Muscle layer of duodenum (tissue), 2 donors: ENCODE measurements around the gene IL10.
"Not testable (repeated sequence)": the region's sequence is repeated elsewhere in the genome, so short reads cannot be mapped to it uniquely, and the experiment has no call there.

ENCODE experiments used
- H3K27ac ChIP-seq: one replicate; pipeline ENCODE4 v1.7.0; 2013; ENCODE audit warnings: mild to moderate bottlenecking, low read length
- H3K27me3 ChIP-seq: one replicate; pipeline ENCODE4 v1.7.0; 2013; ENCODE audit warnings: low read depth, mild to moderate bottlenecking, control low read depth, low read length
- H3K36me3 ChIP-seq, 2 donors: one replicate each; pipeline ENCODE4 v1.7.0; 2013; ENCODE audit warnings: low read length in 2 of 2, control low read depth in 1 of 2, mild to moderate bottlenecking in 1 of 2; ENCODE audit not compliant: insufficient read depth in 2 of 2, control insufficient read depth in 1 of 2
- H3K4me1 ChIP-seq, 2 donors: one replicate each; pipeline ENCODE4 v1.7.0; 2013; ENCODE audit warnings: low read length in 2 of 2, mild to moderate bottlenecking in 2 of 2, control low read depth in 1 of 2, moderate library complexity in 1 of 2; ENCODE audit not compliant: insufficient read depth in 2 of 2, control insufficient read depth in 1 of 2
- H3K4me3 ChIP-seq, 2 donors: one replicate each; pipeline ENCODE4 v1.7.0; 2013; ENCODE audit warnings: low read length in 2 of 2, low read depth in 1 of 2, mild to moderate bottlenecking in 1 of 2
- H3K9me3 ChIP-seq, 2 donors: one replicate each; pipeline ENCODE4 v1.7.0; 2013; ENCODE audit warnings: low read length in 2 of 2, control low read depth in 1 of 2, mild to moderate bottlenecking in 1 of 2; ENCODE audit not compliant: control insufficient read depth in 1 of 2
- donor health status: healthy.

The IL10 gene

DNA sequence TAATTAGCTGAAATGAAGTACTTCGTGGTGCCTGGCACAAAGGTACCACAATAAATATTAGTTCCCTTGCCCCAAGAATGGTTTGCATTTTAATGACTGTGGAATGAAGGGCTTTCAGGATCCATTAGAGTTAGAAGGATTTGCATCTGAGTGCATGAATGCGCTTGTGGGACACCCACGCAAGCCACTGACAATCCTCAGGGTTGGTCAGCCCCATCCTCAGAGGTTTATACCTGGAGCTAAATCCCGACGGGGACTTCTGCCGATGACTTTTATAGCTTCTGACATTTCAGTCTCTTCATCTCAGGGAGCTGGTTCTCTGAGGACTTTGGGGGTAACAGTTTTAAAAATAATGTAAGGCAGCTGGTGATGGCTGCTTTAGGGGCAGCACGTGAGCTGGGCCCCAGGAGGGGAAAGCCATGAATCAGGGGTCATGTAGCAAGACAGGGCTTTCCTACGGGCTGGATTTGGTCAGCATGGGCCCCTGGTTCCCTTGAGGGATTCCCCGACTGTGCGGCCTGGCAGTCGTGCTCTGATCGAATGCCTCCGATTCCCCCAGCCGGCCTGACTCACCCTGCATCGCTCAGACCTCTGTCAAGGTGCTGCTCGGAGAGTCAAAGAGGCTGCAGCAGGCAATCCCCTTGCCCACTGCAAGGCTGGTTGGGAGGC lies 20.8 kb upstream of the IL10 start:
- Histone ChIP-seq H3K27ac (no peak overlapping the region), H3K4me3 (no peak overlapping the region), H3K9me3 (no peaks in the 10 kb centered on the region), H3K27me3 (no peaks in the 10 kb centered on the region), H3K4me1 (no peaks in the 10 kb centered on the region), H3K36me3 (no peaks in the 10 kb centered on the region)

DNA sequence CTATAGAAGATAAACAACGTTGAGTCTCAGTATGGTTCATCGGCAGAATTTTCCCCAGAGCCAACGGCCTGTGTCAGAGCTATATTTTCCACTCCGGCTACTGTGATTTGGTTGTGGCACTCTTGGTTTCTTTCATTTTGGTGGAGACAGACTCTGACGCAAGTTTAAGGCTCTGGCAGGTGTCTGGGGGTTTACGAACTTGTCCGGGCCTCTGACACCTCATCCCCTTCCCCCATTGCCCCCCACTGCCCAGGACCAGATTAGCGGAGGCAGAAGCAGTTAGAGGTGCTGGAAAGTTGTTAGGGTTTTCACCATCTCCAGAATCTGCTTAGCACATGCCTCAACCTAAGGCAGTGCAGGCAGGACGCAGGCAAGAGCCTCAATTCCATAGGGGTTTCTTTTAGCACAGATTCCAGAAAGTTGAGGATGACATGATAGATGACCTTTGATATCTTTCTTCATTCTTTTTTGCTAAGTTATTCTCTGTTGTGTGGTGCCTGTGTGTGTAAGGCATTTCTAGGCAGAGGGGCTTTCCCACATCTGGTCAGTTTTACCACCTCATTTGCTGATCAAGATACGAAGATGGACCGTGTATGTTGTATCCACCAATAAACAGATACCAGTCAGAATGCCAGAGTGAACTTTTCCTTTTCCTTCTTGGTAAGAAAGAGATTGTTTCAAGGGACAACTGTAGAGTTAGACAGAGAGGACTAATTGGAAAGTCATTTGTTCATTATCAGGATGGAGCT lies 18.4 kb upstream of the IL10 start:
- H3K36me3 ChIP-seq: no peaks in the 10 kb centered on the region
- no peak overlapping the region for H3K4me3 ChIP-seq
- no peaks in the 10 kb centered on the region for H3K9me3 ChIP-seq
- H3K27ac ChIP-seq: no peak overlapping the region
- H3K27me3 ChIP-seq: no peaks in the 10 kb centered on the region
- no peaks in the 10 kb centered on the region for H3K4me1 ChIP-seq

DNA sequence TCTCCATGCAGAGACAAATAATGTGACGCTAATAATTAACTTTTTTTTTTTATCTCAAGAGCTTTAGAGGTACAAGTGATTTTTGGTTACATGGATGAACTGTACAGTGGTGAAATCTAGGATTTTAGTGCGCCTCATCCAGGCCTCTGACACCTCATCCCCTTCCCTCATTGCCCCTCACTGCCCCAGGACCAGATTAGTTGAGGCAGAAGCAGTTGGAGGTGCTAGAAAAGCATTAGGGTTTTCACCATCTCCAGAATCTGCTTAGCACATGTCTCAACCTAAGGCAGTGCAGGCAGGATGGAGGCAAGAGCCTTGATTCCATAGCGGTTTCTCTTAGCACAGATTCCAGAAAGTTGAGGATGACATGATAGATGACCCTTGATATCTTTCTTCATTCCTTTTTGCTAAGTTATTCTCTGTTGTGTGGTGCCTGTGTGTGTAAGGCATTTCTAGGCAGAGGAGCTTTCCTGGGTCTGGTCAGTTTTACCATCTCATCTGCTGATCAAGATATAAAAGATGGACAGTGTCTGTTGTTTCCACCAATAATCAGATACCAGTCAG lies 16.3 kb upstream of the IL10 start:
- no peaks in the 10 kb centered on the region for H3K9me3 ChIP-seq
- H3K27ac ChIP-seq: no peak overlapping the region
- no peak overlapping the region for H3K4me3 ChIP-seq
- H3K36me3 ChIP-seq: no peaks in the 10 kb centered on the region
- H3K27me3 ChIP-seq: no peaks in the 10 kb centered on the region
- no peaks in the 10 kb centered on the region for H3K4me1 ChIP-seq

DNA sequence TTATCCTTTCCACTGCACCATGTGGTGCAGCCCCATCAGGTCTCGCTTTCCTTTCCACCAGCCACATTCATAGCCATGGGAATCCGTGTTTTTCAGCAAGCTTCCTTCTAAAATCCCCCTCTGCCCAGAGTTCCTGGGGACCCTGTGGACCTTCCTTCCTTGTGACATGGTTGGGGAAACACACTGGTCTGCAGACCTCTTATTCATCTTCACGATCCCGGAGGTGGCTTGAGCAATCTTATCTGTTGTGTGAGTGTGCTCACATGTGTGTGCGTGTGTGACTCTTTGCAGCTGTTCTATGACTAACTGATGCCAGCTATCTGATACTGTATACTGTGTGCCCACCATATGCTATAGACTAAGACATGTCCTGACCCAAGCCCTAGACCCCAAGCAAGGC lies 15.6 kb upstream of the IL10 start:
- Histone ChIP-seq H3K27me3 (no peaks in the 10 kb centered on the region), H3K4me3 (no peak overlapping the region), H3K4me1 (no peaks in the 10 kb centered on the region), H3K36me3 (no peaks in the 10 kb centered on the region), H3K9me3 (no peaks in the 10 kb centered on the region), H3K27ac (no peak overlapping the region)

DNA sequence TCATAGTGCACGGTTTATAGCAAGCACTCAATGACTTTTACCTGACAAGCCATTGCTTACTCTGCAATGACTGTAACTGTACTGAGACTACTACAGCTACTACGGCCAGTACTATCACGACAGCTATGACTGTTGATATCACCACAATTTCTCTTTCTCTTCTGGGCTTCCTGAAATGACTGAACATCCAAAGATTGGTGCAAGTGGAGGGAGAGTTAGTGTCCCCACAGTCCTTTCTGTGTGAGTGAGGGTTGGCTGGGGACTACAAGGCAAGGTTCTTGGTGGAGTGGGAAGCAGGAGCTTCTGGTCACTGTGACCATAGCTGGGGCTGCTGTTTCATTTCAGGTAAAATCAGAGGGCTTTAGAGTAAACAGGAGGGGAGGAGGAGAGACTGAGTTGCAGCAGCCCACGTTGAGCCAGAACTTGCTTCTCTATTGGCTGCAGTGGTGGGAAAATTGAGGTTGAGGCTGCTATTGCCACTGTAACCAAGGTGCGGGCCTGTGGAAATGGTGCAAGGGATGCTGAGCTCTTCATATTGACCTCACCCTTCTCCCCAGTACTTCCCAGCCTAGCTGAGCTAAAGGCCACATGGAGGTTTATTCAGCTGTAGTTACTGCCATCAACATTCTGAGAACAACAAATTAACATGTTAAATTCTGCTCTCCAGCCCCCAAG lies 14.1 kb upstream of the IL10 start:
- H3K27me3 ChIP-seq: no peaks in the 10 kb centered on the region
- no peak overlapping the region for H3K27ac ChIP-seq
- H3K9me3 ChIP-seq: no peaks in the 10 kb centered on the region
- no peak overlapping the region for H3K4me3 ChIP-seq
- H3K36me3 ChIP-seq: no peaks in the 10 kb centered on the region
- H3K4me1 ChIP-seq: no peaks in the 10 kb centered on the region

DNA sequence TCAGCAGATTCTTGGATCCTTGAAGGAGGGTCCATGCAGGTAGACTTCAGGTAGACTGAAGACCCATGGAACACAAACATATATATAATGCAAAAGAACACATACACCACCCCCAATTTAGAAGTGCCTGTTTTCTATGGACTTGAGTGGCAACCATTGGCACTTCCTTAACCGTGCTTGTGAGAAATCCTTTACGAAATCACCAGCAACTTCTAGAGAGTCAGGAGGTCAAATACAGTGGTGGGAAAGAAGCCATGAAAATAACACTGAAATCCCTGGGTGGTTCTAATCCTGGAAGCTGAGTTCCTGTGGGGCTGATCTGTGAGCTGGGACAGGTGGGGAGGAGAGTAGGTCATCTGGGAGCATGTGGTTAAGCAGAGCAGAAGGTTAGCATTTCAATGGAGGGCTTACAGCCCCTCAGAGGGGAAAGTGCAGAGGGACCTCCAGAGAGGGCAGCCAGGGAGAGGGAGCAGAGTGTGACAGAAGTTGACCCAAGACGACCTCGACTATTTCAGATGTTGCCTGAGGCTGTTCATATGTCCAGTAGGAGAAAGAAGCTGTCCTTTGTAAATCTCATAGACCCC lies 13.0 kb upstream of the IL10 start:
- Histone ChIP-seq H3K36me3 (no peaks in the 10 kb centered on the region), H3K27ac (no peak overlapping the region), H3K27me3 (no peaks in the 10 kb centered on the region), H3K9me3 (no peaks in the 10 kb centered on the region), H3K4me1 (no peaks in the 10 kb centered on the region), H3K4me3 (no peak overlapping the region)

DNA sequence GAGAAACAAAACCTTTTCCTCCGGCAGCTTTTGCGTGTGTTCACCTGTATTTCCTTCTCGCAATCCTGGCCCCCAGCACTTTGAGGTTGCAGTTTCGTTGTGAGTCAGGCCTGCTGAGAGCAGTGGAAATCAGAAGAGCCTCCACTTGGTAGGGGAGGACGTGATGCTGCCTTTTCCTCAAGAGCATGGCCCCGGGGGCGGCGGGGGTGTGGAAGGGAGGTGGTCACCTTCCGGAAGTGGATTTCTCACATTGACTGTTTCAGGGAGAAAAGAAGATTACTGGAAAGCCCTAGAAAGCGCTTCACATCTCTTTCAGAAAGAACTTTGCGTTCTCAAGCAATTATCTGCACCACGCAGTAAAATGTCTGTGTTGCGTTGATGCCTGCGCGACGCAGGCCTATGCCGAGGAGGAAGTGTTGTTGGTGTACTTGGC lies 12.2 kb upstream of the IL10 start:
- Histone ChIP-seq H3K27ac (no peak overlapping the region), H3K27me3 (no peaks in the 10 kb centered on the region), H3K36me3 (no peaks in the 10 kb centered on the region), H3K4me3 (no peak overlapping the region), H3K4me1 (no peaks in the 10 kb centered on the region), H3K9me3 (no peaks in the 10 kb centered on the region)

DNA sequence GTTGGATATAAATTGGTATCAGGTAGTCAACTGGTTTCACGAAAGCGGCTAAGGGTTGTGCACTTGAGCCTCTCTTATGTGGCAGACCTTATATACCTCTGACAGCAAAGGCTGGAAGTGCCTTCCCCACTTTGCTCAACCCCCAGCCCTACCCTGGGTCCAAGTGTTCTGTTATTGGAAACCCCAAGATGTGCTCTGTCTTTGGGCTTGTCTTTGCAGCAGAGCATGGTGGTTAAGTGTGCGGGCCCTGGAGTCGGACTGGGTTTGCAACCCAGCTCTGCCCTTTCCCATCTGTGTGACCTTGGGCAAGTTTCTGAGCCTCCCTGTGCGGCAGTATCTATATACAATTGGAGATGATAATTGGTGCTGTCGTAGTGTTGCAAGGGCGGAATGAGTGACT lies 11.2 kb upstream of the IL10 start:
- Histone ChIP-seq H3K36me3 (no peaks in the 10 kb centered on the region), H3K27me3 (no peaks in the 10 kb centered on the region), H3K4me3 (no peak overlapping the region), H3K9me3 (no peaks in the 10 kb centered on the region), H3K27ac (no peak overlapping the region), H3K4me1 (no peaks in the 10 kb centered on the region)

DNA sequence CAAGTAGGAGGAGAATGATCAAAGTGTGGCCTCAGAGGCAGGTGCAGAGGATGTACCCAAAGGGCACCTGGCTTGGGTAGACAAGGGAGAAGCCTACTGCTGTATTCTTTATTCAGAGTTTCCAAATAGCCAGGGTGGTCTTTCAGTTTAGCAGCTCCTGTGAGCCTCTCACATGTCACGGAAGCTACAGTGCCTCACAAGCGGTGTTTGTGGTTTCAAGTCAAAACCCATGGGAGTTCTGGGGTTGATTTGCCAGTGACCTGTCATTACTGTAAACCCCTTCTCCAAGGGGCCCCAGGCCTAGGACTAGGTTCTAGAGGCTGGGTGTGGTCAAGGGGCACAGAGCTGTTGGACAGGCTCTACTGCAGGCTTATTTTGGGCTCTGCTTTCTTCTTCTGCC lies 10.2 kb upstream of the IL10 start:
- Histone ChIP-seq H3K27ac (no peak overlapping the region), H3K9me3 (no peaks in the 10 kb centered on the region), H3K4me1 (no peaks in the 10 kb centered on the region)

DNA sequence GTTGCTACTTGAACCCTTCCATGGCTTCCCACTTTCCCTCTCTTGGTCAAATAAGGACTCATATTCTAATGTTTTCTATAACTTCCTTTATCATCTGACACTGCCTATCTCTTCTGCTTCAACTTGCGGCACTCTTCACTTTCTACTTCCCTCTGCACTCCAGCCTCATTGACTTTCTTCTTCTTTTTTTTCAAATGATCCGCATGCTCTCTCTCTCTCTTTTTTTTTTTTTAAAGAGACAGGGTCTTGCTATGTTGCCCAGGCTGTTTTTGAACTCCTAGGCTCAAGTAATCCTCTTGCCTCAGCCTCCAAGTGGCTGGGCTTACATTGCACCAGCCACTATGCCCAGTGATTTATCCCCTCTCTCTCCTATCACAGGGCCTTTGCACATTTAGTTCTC lies 7.3 kb upstream of the IL10 start:
- H3K27me3 ChIP-seq: no peaks in the 10 kb centered on the region
- no peak overlapping the region for H3K27ac ChIP-seq
- no peaks in the 10 kb centered on the region for H3K36me3 ChIP-seq
- H3K4me1 ChIP-seq: no peaks in the 10 kb centered on the region
- no peak overlapping the region for H3K4me3 ChIP-seq
- H3K9me3 ChIP-seq: no peaks in the 10 kb centered on the region

More for the DNA sequence above, 10.2 kb upstream of the IL10 start:
- Histone ChIP-seq H3K4me3 (no peak overlapping the region), H3K36me3 (no peaks in the 10 kb centered on the region), H3K27me3 (no peaks in the 10 kb centered on the region)

DNA sequence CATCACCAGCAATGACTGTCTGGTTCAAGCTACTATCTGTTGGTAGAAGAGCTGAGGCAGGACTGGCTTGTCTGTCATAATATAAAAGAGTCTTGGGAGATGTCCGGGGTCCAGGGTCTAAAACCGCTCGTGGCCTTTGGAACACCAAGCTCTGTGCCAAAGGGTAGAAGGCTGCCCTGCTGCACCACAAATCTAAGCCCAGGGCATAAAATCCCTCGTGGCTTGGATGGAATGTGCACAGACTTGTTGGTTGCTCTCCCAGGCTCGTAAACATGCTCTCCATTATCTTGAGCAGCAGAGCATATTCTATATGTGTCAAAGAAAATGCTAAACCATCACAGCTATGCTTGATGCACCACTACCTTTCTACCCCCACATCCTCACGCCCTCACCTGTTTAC lies 6.6 kb upstream of the IL10 start:
- H3K36me3 ChIP-seq, H3K27me3 ChIP-seq, H3K27ac ChIP-seq, H3K4me3 ChIP-seq, H3K4me1 ChIP-seq, H3K9me3 ChIP-seq: not testable (repeated sequence)
